ENCODE results near the gene ANKRD33. TPM values are rescaled to one million over a fixed set of nuclear protein-coding genes. Genes with fewer than 3 reads are reported as not detected.

Gene ANKRD33
- total and polyA plus RNA-seq, 2 of the 4 experiments (the other 2 are of a cell fraction), result under 0.01 to 0.03 TPM

DNA sequence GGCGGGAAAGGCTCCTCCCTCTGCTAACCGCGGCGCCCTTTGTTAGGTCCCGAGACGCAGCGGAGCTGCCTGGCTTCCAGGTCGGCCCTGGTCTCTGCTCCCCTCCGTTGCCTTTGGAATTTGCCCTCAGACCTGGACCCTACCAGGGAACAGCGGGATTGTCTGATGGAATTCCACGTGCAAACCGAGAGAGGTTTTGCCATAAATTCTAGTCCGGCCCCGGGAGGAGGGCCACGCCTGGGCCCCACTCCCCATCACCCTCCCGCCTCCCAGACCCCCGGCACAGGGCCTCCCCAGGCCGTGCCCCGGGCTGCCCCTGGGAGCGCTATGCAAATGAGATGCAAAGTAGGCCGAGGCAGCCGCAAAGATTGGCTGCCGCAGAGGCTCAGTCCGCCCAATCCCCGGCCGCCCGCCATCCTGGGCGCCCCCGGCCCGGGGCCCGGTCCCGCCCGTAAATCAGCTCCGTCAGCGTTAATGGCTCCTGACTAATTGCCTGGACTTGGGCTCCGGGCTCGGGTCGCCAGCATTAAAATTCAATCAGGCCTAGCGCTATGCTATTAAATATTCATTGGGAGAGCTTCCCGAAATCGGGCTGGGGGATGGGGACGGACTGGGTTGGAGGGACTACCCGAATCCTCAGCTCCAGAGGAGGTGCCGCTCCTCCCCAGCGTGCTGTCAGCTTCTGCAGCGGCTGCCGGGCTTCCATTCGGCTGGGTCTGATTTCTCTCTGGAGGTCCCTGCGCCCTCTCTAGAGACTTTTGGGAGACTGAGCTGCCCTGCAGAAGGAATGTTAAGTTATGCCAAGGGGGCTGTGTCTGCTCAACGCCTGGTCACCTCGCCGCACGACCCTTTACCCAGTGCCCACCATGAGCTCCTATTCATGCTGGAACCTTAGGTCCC, 23.7 kb upstream of the ANKRD33 start:
- Histone ChIP-seq H4K8ac (ENCODE audit: low read depth in 2 of 2, low read length in 2 of 2) (no peak overlapping the region), H4K91ac (ENCODE audit: insufficient read depth, low read depth, low read length) (no peak overlapping the region), H3K4me2 (ENCODE audit: low read depth, low read length) (peak overlapping the region; percentile 49; the same call in 1 of the 2 replicates), H3K56ac (ENCODE audit: extremely low read depth, insufficient read depth, low read length) (no peak overlapping the region), H3K4ac (ENCODE audit: low read depth, low read length) (no peak overlapping the region), H2BK15ac (ENCODE audit: low read depth, low read length) (no peak overlapping the region), H2AK5ac (ENCODE audit: low read depth, low read length) (no peak overlapping the region), H2BK5ac (ENCODE audit: low read depth, low read length, poor library complexity, severe bottlenecking) (no peak overlapping the region), H4K5ac (ENCODE audit: low read depth, low read length) (no peak overlapping the region), H3K18ac (ENCODE audit: low read depth, low read length) (no peak overlapping the region), H3K9ac (ENCODE audit: low read depth, low read length) (no peak overlapping the region), H2AFZ (replicated peaks; ENCODE audit: low read length, poor library complexity) (peak overlapping the region; percentile 70), H3K4me3 (ENCODE audit: insufficient read depth, low read depth, low read length) (no peak overlapping the region), H3K9me1 (ENCODE audit: insufficient read depth, low read length) (no peaks in the 10 kb centered on the region), H3K27ac (ENCODE audit: insufficient read depth, low read length) (no peak overlapping the region), H3K4me1 (ENCODE audit: control insufficient read depth, insufficient read depth, low read length) (peaks cover 2% of the 10 kb centered on the region), H2BK120ac (ENCODE audit: low read depth, low read length) (no peak overlapping the region), H3K14ac (replicated peaks; ENCODE audit: low read depth, low read length) (no peak overlapping the region), H3K9me3 (ENCODE audit: control insufficient read depth, insufficient read depth, low read length) (no peaks in the 10 kb centered on the region), H3K23ac (ENCODE audit: low read depth, low read length) (no peak overlapping the region), H2BK20ac (ENCODE audit: low read depth, low read length) (no peak overlapping the region), H3K79me1 (ENCODE audit: low read depth in 1 of 2, low read length in 2 of 2) (no peaks in the 10 kb centered on the region), H2AK9ac (replicated peaks; ENCODE audit: low read depth, low read length, poor library complexity) (no peak overlapping the region), H4K20me1 (ENCODE audit: insufficient read depth, low read length) (no peaks in the 10 kb centered on the region), H3K27me3 (ENCODE audit: control insufficient read depth, insufficient read depth, low read length) (peaks cover 48% of the 10 kb centered on the region), H3K36me3 (ENCODE audit: control insufficient read depth, insufficient read depth, low read length) (no peaks in the 10 kb centered on the region)
- intact Hi-C loops (cut with micrococcal nuclease) (no loop called here), in situ Hi-C loops (cut with MboI; ENCODE audit: low sequenced_read_pairs) (no loop called here), dilution Hi-C loops (cut with HindIII; ENCODE audit: low sequenced_read_pairs, unreplicated experiment) (loop anchor here (25.0 kb wide), 1 partner anchor 98 kb away; the partner anchor contains the start of gene ACVR1B)
- WGBS, 2 experiments (ENCODE audit: extremely low coverage in 2 of 2, insufficient read length in 1 of 2), result 17% methylated on average over 20 of the region's 53 CpGs; no CpG with 5 or more reads in 1 of the 2 experiments
- BruUV-seq (replicated peaks), result no TSS peak
- CTCF ChIA-PET, result interaction anchor here (1.7 kb wide), 1 partner anchor 10 kb away, joined by 7 read pairs; no protein-coding TSS in a partner anchor
- POLR2A ChIA-PET (ENCODE audit: unreplicated experiment), result no interaction called here
- TF ChIP-seq, protein P1, sequence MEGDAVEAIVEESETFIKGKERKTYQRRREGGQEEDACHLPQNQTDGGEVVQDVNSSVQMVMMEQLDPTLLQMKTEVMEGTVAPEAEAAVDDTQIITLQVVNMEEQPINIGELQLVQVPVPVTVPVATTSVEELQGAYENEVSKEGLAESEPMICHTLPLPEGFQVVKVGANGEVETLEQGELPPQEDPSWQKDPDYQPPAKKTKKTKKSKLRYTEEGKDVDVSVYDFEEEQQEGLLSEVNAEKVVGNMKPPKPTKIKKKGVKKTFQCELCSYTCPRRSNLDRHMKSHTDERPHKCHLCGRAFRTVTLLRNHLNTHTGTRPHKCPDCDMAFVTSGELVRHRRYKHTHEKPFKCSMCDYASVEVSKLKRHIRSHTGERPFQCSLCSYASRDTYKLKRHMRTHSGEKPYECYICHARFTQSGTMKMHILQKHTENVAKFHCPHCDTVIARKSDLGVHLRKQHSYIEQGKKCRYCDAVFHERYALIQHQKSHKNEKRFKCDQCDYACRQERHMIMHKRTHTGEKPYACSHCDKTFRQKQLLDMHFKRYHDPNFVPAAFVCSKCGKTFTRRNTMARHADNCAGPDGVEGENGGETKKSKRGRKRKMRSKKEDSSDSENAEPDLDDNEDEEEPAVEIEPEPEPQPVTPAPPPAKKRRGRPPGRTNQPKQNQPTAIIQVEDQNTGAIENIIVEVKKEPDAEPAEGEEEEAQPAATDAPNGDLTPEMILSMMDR (conservative IDR thresholded peaks at IDR 0.05; ENCODE audit: low read depth, low read length), result no peak
- peak; percentile 29; the same call in 1 of the 2 replicates for TF ChIP-seq MAFK (IDR thresholded peaks at IDR 0.05; ENCODE audit: low read depth, low read length)
- TF ChIP-seq RFX5 (IDR thresholded peaks at IDR 0.05; ENCODE audit: low read depth, low read length), result no peak
- ATAC-seq (ENCODE audit: low read depth) (peak; percentile 55), DNase-seq (no peak)

Data from IMR-90 (cell line).